Measurements from ENCODE around the gene HMCN1.

GRCh38 chr1:185699874-185700273 lies 34.3 kb upstream of the HMCN1 start:
- no peak for TF ChIP-seq CTCF (IDR thresholded peaks at IDR 0.05; ENCODE audit: insufficient read depth, low read length, poor library complexity, severe bottlenecking)
- TF ChIP-seq EZH2phosphoT487 (conservative IDR thresholded peaks at IDR 0.05; ENCODE audit: low read length), result no peak
